Right ventricle myocardium superior (tissue), 1 donor: ENCODE data around the gene PROC. TPM values are rescaled to one million over a fixed set of nuclear protein-coding genes. Genes with fewer than 3 reads are reported as not detected.

Source experiments
- ATAC-seq: fragments of 200-7000 bp; cut with Tn5 transposase; one replicate; pipeline ENCODE4 v1.9.1; 2020; ENCODE audit warnings: mild to moderate bottlenecking; ENCODE audit not compliant: poor library complexity
- DNase-seq: peaks from one replicate; pipeline ENCODE4 v3.0.0-alpha.2; 2020
- intact Hi-C: fragments of 100-400 bp; cut with DNase I; formaldehyde crosslinking; loops from one replicate; pipeline ENCODE4 v1.11.2; 2022
- microRNA-seq: library from miRNA; unstranded; fragments of <30 nt; microRNA quantifications from one replicate; pipeline ENCODE4 v1.2.0, GENCODE V29; 2020
- total RNA-seq: library from RNA; stranded (reverse); fragmentation: NEBNext Ultra II Directional; extraction: Animal tissue kit (Norgen Biotek cat#: 25700); gene quantifications from one replicate; pipeline ENCODE4 v1.2.1, GENCODE V29; 2021
- donor health status: DM: no; HTN: yes; CAD: no; lungs with severe emphysema.

The PROC gene
- total RNA-seq, 1 donor from 2014 or later, result not detected

GRCh38 chr2:127475788-127476187, 57.6 kb downstream of the PROC start:
- ATAC-seq (no peak), DNase-seq (no peak)
- intact Hi-C loops, result no loop called here

Small RNA genes lying within 50 kb of the gene (microRNA-seq; reads per million reads assigned to microRNA genes)
- gene MIR4783, result not detected

Other genes starting within 250 kb of the PROC start
- not detected for gene CYP27C1, start 198.1 kb upstream of the PROC start, total RNA-seq
- 18.2 TPM for gene ERCC3, start 124.3 kb upstream of the PROC start, total RNA-seq
- 22.5 TPM for gene MAP3K2, start 30.5 kb upstream of the PROC start, total RNA-seq
- 57.7 TPM for gene IWS1, start 108.1 kb downstream of the PROC start, total RNA-seq
- 0.32 TPM for gene MYO7B, start 117.3 kb downstream of the PROC start, total RNA-seq
- not detected for gene GPR17, start 227.7 kb downstream of the PROC start, total RNA-seq